22Rv1 (cell line): Measurements from ENCODE around the gene SIPA1L3.

Experiments used
- ZFX ChIP-seq: fragments of 450-650 bp; IDR thresholded peaks from 2 replicates; pipeline ENCODE4 v1.6.1; 2017; ENCODE audit warnings: antibody characterized with exemption, borderline replicate concordance
- TF ChIP-seq, protein P1 (sequence below): fragments of 450-650 bp; IDR thresholded peaks from 2 replicates; pipeline ENCODE4 v1.5.1; 2017; ENCODE audit warnings: mild to moderate bottlenecking

GRCh38 chr19:38068826-38069225 is 161.8 kb downstream of the SIPA1L3 start:
- TF ChIP-seq, protein P1, sequence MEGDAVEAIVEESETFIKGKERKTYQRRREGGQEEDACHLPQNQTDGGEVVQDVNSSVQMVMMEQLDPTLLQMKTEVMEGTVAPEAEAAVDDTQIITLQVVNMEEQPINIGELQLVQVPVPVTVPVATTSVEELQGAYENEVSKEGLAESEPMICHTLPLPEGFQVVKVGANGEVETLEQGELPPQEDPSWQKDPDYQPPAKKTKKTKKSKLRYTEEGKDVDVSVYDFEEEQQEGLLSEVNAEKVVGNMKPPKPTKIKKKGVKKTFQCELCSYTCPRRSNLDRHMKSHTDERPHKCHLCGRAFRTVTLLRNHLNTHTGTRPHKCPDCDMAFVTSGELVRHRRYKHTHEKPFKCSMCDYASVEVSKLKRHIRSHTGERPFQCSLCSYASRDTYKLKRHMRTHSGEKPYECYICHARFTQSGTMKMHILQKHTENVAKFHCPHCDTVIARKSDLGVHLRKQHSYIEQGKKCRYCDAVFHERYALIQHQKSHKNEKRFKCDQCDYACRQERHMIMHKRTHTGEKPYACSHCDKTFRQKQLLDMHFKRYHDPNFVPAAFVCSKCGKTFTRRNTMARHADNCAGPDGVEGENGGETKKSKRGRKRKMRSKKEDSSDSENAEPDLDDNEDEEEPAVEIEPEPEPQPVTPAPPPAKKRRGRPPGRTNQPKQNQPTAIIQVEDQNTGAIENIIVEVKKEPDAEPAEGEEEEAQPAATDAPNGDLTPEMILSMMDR: no peak
- no peak for TF ChIP-seq ZFX
